Measurements from ENCODE around the gene SPNS1.
A peak's percentile ranks its signal among the peaks of the same experiment; 100 is the strongest.
"Not testable (repeated sequence)": the region's sequence is repeated elsewhere in the genome, so short reads cannot be mapped to it uniquely, and the experiment has no call there.

SPNS1 gene, protein sequence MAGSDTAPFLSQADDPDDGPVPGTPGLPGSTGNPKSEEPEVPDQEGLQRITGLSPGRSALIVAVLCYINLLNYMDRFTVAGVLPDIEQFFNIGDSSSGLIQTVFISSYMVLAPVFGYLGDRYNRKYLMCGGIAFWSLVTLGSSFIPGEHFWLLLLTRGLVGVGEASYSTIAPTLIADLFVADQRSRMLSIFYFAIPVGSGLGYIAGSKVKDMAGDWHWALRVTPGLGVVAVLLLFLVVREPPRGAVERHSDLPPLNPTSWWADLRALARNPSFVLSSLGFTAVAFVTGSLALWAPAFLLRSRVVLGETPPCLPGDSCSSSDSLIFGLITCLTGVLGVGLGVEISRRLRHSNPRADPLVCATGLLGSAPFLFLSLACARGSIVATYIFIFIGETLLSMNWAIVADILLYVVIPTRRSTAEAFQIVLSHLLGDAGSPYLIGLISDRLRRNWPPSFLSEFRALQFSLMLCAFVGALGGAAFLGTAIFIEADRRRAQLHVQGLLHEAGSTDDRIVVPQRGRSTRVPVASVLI

DNA sequence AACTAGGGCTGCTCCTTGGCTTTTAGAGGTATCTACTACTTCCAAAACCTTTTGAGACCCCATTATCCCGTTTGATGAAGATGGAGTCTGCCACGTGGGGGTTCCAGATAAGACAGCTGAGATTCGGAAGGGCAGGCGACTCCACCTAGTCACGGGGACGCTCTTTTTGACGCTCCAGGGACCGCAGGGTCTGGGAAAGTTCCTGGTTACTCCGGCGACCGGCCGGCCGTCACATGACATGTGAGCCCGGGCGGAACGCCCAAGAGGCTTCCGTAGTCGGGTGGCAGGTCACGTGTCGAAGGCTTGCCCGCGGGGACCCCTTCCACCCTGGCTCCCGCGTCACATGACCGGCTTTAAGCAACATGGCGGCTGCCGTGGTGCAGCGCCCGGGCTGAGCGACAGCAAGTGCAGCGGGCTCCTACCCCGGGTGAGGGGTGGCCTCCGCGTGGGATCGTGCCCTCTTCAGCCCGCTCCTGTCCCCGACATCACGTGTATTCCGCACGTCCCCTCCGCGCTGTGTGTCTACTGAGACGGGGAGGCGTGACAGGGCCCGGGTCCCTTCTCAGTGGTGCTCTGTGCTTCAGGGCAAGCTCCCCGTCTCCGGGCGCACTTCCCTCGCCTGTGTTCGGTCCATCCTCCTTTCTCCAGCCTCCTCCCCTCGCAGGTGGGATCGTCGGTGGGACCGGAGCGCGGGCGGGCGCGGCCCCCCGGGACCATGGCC lies at the start of gene SPNS1:
SPNS1 (plus strand) TSS at position 342 of the 721 bp plus-strand sequence; CDS start at position 716, 374 bp downstream.
- no peak for FAIRE-seq

DNA sequence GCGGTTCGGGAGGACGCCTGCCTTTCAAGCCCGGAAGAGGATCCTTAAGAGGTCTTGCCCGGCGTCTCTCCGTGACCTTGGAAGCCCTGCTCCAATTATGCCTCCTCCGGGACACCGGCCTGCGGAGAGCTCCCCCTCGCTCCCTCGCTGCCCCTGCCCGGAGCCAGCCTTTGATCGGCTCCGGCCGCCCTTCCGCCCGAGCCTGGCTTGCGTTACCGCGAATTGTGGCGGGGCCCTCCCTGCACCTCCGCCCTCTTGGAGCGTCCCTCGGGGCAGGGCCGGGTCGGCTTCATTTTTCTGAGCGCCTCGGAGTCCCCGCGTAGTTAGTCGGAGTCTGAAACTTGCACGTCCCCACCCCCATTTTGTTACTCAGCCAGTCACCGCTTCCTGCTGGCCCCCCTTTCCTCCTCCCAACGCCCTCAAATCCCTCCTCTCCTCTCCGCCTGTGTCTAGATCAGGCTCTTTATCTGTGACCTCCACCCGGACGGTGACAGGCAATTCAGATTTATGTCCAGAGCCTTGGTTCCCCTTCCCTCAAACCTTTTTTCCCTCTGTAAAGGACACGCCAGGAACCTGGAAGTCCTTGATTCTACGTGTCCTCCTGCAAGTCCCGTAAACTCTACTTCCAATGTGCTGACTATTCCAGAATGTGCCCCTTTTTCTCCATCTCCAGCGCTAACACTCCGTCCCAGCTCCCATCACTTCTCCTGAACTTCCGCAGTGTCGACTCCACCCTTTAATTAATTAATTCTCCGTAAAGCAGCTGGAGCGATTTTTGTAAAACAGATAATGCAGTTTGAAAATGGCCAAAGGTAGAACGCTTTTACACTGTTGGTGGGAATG lies 49.0 kb upstream of the SPNS1 start:
- no peak for FAIRE-seq

DNA sequence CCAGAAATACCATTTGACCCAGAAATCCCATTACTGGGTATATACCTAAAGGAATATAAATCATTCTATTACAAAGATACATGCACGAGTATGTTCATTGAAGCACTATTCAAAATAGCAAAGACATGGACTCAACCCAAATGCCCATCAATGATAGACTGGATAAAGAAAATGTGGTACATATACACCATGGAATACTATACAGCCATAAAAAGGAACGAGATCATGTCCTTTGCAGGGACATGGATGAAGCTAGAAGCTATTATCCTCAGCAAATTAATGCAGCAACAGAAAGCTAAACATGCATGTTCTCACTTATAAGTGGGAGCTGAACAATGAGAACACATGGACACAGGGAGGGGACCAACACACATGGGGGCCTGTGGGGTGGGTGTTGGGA lies 48.3 kb upstream of the SPNS1 start:
- not testable (repeated sequence) for FAIRE-seq

DNA sequence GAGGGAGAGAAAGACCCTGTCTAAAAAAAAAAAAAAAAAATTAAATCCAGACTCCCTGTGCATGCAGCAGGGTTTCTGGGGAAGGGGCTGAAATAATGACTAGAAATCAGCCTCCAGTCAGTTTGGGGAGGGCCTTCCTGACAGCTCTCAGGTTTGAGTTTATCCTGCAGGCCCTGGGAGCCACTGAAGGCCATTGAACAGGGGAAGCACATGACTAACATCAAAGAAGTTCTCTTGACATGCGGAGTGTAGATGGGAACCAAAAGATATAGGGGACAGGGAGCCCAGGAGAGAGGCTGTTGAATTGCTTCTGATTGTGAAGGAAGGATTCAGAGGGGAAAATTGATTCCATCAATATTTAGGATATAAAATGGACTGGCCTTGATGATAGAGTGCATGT lies 46.8 kb upstream of the SPNS1 start:
- no peak for FAIRE-seq

DNA sequence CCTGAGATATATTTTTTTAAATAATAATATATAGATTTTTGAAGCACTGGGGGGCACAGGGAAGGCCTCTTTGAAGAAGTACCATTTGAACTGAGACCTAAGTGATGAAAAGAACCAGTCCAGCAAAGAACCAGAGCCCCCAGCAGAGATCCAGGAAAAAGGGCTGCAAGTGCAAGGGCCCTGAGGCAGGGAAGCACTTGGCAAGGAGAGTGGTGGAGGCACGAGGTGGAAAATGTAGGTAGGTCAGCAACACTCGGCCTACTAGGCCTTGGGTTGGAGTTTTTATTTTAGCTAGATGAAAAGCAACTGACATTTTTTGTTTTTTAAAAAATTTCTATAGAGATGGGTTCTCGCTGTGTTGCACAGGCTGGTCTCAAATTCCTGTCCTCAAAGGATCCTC lies 44.4 kb upstream of the SPNS1 start:
- no peak for FAIRE-seq

DNA sequence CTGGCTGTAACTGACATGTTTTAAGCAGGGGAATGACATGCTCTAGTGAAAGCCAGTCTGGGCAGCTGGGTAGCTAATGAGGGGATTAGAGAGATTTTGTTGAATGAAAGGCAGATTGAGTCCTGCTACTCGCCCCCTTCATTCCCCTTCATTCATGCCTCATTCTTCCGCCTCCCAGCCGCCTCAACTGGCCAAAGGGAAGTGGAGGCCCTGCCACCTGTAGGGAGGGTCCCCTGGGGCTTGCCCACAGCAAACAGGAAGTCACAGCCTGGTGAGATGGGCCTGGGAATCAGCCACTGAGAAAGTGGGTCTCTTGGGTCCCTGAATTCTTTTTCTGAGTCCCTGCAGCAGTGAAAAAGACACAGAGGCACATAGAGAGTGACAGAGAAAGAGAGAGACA lies 43.9 kb upstream of the SPNS1 start:
- no peak for FAIRE-seq

DNA sequence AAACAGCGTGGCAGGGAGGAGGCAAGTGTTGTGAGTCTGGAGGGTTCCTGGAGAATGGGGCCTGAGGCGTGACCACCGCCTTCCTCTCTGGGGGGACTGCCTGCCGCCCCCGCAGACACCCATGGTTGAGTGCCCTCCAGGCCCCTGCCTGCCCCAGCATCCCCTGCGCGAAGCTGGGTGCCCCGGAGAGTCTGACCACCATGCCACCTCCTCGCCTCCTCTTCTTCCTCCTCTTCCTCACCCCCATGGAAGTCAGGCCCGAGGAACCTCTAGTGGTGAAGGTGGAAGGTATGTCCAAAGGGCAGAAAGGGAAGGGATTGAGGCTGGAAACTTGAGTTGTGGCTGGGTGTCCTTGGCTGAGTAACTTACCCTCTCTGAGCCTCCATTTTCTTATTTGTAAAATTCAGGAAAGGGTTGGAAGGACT lies 42.8 kb upstream of the SPNS1 start, which contains the start of gene CD19:
CD19 (plus strand) TSS at position 171 of the 425 bp plus-strand sequence; CDS start at position 201, 30 bp downstream.
- FAIRE-seq, result no peak

DNA sequence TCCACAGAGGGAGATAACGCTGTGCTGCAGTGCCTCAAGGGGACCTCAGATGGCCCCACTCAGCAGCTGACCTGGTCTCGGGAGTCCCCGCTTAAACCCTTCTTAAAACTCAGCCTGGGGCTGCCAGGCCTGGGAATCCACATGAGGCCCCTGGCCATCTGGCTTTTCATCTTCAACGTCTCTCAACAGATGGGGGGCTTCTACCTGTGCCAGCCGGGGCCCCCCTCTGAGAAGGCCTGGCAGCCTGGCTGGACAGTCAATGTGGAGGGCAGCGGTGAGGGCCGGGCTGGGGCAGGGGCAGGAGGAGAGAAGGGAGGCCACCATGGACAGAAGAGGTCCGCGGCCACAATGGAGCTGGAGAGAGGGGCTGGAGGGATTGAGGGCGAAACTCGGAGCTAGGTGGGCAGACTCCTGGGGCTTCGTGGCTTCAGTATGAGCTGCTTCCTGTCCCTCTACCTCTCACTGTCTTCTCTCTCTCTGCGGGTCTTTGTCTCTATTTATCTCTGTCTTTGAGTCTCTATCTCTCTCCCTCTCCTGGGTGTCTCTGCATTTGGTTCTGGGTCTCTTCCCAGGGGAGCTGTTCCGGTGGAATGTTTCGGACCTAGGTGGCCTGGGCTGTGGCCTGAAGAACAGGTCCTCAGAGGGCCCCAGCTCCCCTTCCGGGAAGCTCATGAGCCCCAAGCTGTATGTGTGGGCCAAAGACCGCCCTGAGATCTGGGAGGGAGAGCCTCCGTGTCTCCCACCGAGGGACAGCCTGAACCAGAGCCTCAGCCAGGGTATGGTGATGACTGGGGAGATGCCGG lies 42.0 kb upstream of the SPNS1 start:
- FAIRE-seq, result no peak

DNA sequence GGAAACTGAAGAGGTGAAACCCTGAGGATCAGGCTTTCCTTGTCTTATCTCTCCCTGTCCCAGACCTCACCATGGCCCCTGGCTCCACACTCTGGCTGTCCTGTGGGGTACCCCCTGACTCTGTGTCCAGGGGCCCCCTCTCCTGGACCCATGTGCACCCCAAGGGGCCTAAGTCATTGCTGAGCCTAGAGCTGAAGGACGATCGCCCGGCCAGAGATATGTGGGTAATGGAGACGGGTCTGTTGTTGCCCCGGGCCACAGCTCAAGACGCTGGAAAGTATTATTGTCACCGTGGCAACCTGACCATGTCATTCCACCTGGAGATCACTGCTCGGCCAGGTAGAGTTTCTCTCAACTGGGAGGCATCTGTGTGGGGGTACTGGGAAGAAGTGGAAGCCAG lies 41.4 kb upstream of the SPNS1 start:
- FAIRE-seq, result no peak

DNA sequence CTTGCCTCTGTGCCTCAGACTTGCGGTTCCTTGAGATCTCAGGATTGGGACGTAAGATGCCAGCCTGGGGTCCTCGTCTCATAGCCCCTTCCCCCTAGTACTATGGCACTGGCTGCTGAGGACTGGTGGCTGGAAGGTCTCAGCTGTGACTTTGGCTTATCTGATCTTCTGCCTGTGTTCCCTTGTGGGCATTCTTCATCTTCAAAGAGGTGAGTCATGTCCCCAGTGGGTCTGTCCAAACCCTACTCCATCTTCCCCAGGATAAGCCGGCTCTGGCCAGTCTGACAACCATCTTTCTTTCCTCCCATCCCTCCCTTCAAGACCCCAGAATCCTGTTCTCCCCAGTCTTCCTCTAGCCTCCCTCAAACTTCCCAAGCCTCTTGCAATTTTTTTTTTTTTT lies 39.2 kb upstream of the SPNS1 start:
- no peak for FAIRE-seq

DNA sequence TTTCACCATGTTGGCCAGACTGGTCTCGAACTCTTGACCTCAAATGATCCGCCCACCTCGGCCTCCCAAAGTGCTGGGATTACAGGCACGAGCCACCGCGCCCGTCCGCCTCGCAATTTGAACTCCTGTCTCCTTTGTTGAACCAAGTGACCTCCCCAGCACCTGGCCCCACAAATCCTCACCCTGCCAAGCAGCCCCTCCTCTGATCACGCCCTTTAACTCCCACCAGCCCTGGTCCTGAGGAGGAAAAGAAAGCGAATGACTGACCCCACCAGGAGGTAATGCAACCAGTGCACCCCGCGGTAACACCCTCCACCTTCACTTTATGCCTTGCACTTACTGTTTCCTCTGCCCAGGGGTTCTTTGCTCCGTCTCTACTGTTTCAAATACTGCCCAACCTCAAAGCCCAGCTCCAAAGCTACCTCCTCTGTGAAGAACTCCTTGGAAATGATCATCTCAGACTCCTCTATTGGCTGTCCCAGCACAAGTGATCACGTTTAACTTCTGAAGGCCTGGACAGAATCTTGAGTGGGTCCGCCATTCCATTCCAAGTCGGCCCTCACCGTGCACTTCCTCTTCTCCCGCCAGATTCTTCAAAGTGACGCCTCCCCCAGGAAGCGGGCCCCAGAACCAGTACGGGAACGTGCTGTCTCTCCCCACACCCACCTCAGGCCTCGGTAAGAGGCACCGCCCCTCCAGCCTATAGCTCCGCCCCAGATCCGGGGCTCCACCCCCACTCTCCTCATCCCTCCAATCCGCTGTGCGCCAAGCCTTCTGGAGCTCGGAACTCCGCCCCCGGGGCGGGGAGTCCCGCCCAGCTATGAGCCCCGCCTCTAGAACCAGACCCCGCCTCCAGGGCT lies 38.4 kb upstream of the SPNS1 start:
- no peak for FAIRE-seq

DNA sequence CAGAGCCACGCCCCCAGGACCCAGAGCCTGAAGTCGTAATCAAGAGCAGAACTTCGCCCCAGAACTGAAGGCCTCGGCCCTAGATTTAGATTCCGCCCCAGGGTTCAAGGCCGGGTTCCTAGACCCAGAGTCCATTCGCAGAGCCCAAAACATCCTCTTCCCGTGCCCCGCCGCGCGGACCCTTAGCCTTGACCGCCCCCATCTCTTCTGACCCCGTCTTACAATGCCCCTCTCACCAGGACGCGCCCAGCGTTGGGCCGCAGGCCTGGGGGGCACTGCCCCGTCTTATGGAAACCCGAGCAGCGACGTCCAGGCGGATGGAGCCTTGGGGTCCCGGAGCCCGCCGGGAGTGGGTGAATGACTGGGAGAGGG lies 37.8 kb upstream of the SPNS1 start:
- no peak for FAIRE-seq

DNA sequence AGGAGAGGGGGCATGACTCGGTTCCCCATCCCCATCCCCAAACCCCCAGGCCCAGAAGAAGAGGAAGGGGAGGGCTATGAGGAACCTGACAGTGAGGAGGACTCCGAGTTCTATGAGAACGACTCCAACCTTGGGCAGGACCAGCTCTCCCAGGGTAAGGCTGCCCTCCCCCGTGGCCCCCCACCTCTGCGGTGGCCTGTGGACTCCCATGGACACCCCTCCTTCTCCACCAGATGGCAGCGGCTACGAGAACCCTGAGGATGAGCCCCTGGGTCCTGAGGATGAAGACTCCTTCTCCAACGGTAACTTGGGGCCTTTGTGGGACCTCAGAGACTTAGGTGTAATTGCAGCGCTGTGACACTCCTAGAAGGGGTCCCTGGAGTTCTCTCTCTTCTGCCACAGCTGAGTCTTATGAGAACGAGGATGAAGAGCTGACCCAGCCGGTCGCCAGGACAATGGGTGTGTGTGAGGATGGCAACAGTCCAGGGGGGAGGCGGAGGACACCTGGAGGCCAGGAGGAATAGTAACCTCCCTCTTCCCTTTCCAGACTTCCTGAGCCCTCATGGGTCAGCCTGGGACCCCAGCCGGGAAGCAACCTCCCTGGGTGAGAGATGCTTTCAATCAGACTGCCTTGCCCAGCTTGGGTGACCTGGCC lies 37.2 kb upstream of the SPNS1 start:
- no peak for FAIRE-seq

DNA sequence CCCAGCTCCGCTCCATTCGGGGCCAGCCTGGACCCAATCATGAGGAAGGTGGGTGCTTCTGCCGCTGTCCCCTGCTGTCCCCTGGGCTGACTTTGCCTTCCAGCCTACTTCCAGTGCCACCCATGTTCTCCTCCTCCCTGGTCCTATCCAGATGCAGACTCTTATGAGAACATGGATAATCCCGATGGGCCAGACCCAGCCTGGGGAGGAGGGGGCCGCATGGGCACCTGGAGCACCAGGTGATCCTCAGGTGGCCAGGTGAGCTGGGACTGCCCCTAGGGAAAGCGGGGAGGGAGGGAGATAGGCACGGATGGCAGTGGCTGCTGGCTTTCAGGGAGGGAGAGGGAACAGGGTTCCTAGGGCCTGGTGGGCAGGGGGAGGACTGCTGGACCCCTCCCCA lies 35.9 kb upstream of the SPNS1 start:
- no peak for FAIRE-seq

DNA sequence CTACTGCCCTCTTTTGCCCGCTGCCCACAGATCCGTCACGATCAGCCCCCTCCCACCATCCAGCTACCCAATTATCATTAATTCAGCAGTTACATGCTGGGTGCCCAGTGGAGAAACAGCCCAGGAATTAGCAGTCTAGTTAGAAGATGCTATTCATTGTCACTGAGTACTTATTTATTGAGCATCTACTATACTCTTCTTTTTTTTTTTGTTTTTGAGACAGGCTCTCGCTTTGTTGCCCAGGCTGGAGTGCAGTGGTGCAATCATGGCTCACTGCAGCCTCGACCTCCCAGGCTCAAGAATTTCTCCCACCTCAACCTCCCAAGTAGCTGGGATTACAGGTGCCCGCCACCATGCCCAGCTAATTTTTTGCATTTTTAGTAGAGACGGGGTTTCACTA lies 34.8 kb upstream of the SPNS1 start:
- FAIRE-seq, result not testable (repeated sequence)

DNA sequence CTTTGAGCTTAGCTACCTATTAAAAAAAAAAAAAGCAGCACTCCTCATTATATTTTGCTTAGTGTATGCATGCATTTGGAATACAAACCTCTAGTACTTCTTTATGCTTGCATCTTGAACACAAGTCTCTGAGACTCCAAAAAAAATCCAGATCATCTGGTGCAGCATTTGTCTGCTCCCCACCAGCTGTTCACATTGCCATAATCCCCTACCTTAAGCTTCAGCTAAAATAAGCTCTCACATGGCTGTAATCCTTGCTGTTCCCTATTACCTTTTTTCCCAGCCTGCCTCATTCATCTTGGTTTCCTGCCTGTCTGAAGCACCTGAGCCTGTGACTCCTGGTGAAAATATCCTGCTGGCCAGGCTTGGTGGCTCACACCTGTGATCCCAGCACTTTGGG lies 31.3 kb upstream of the SPNS1 start:
- no peak for FAIRE-seq

DNA sequence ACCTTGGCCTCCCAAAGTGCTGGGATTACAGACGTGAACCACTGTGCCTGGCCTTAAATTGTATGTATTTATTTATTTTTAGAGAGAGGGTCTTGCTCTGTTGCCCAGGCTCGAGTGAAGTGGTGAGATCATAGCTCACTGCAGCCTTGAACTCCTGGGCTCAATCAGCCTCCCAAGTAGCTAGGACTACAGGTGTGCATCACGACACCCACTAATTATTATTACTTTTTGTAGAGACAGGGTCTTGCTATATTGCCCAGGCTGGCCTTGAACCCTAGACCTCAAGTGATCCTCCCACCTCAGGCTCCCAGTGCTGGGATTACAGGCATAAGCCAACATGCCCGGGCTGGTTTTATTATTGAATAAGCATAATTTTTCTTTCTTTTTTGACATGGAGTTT lies 27.9 kb upstream of the SPNS1 start:
- no peak for FAIRE-seq

DNA sequence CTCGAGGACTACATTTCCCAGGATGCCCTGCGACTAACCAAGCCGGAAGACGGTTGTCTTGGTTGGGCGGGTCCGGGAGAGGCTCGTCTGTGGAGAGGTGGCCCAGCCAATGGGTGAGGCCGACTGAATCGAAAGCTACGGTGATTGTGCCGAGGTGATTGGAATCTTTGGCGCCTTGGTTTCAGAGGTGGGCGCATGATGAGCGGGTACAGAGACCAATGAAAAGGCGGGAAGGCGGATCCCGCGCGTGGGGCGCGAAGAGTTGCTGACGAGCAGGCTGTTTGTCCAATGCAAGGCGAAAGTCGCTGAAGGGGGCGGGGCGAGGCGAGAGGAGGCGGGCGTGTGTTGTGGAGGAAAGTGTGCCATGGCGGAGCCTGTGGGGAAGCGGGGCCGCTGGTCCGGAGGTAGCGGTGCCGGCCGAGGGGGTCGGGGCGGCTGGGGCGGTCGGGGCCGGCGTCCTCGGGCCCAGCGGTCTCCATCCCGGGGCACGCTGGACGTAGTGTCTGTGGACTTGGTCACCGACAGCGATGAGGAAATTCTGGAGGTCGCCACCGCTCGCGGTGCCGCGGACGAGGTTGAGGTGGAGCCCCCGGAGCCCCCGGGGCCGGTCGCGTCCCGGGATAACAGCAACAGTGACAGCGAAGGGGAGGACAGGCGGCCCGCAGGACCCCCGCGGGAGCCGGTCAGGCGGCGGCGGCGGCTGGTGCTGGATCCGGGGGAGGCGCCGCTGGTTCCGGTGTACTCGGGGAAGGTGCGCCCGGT lies 23.7 kb upstream of the SPNS1 start, which contains the start of gene NFATC2IP:
NFATC2IP (plus strand) TSS at position 290 of the 762 bp plus-strand sequence; CDS start at position 365, 75 bp downstream.
- peak; percentile 76 for FAIRE-seq

DNA sequence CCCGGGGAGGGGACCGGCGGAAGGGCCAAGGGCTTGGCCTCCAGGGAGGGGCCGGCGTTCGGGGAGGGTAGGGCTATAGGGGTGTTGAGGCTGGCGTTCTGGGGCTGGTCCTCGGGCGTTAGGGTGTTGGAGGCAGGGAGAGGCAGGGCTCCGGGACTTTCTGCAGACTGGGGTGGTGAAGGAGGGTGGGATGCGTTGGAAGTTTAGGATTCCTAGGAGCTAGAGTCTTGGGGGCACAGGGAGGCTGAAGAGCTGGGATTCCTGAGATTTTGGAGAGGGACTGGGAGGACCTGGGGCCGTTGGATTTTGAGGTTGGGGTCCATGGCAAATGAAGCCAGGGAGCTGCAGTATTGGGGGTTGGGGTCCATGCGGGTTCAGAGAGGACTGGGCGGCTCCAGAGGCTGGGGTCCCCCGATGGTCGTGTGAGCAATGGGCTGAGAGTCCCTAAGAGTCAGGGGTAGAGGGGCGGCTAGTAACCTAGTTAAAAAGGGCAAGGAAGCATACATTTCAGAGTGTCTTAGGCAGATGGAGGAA lies 23.1 kb upstream of the SPNS1 start:
- no peak for FAIRE-seq

Measured in colon (tissue), 2 donors.